GM23248 (cell line): ENCODE measurements around the gene HMCN1.

ENCODE experiments used
- EZH2 ChIP-seq: fragments of 200-600 bp; sonication (generic); IDR thresholded peaks from 2 replicates; pipeline ENCODE4 v1.6.1; 2018; ENCODE audit warnings: antibody characterized with exemption, mild to moderate bottlenecking; ENCODE audit not compliant: insufficient read depth, poor library complexity, severe bottlenecking
- EZH2phosphoT487 ChIP-seq: fragments of 200-600 bp; sonication (generic); IDR thresholded peaks from 2 replicates; pipeline ENCODE4 v1.6.1; 2018; ENCODE audit warnings: antibody characterized with exemption, moderate library complexity, mild to moderate bottlenecking, low read depth; ENCODE audit not compliant: insufficient read depth

DNA sequence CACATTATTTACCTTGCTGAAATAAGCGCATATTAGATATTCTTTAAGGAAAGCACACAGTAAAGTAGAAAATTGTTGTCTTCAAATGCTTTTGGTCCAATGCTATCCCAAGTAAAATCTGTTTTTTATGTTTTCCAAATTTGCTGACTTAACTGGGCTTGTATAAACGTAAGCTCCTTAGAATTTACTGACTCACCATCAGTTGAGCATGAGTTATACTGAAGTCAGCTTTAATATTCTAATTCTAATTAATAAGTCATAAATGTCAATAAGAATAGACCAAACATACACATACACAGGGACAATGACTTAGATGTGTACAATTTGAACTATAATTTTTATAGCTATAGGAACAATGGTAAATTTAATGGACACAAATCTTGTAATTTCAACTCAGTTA is 321.7 kb downstream of the HMCN1 start:
- TF ChIP-seq EZH2 (no peak), EZH2phosphoT487 (no peak)
